Measurements from ENCODE around the gene CEBPZOS.

- TF ChIP-seq CTCF (conservative IDR thresholded peaks at IDR 0.05), result no peak
- no peak for TF ChIP-seq EZH2 (IDR thresholded peaks at IDR 0.05; ENCODE audit: low read depth)
Measured at GRCh38 chr2:37232131-37232933, 36.0 kb downstream of the CEBPZOS start.

Data from PC-9 (cell line).